Activated B cell treated with CpG ODN at 0.5 μM for 24 hours (primary cell): ENCODE data around the gene CRBN. TPM values are rescaled to one million over a fixed set of nuclear protein-coding genes. Genes with fewer than 3 reads are reported as not detected.

Experiments used
- ATAC-seq: fragments of 200-7000 bp; cut with Tn5 transposase; one replicate; pipeline ENCODE4 v1.10.0; 2021; ENCODE audit warnings: low read depth, mild to moderate bottlenecking, moderate library complexity
- CTCF ChIA-PET: fragments of 350-600 bp; sonication (Branson Sonifier 250); formaldehyde crosslinking; loops from one replicate; lab custom pipeline; 2021; ENCODE audit warnings: antibody characterized with exemption; lab: Charles Lee
- POLR2A ChIA-PET: fragments of 350-600 bp; sonication (Branson Sonifier 250); formaldehyde crosslinking; loops from one replicate; lab custom pipeline; 2021; ENCODE audit warnings: antibody characterized with exemption; lab: Charles Lee
- DNase-seq: peaks from one replicate; pipeline ENCODE4 v3.0.0; 2022
- H3K27ac Mint-ChIP-seq: one replicate; pipeline ENCODE4 v1.8.0; 2020; ENCODE audit warnings: mixed read lengths
- H3K27me3 Mint-ChIP-seq: one replicate; pipeline ENCODE4 v1.8.0; 2021; ENCODE audit warnings: mixed read lengths
- H3K36me3 Mint-ChIP-seq: one replicate; pipeline ENCODE4 v1.8.0; 2021; ENCODE audit warnings: low read depth, mixed read lengths
- H3K4me1 Mint-ChIP-seq: one replicate; pipeline ENCODE4 v1.8.0; 2021; ENCODE audit warnings: mixed read lengths
- H3K4me3 Mint-ChIP-seq: one replicate; pipeline ENCODE4 v1.8.0; 2020; ENCODE audit warnings: mild to moderate bottlenecking, mixed read lengths
- H3K9me3 Mint-ChIP-seq: one replicate; pipeline ENCODE4 v1.8.0; 2020; ENCODE audit warnings: mixed read lengths
- intact Hi-C: fragments of 100-400 bp; cut with micrococcal nuclease; formaldehyde crosslinking; loops from one replicate; pipeline ENCODE4 v1.15.1; 2024
- total RNA-seq: library from RNA; stranded (reverse); gene quantifications from 2 replicates; pipeline ENCODE4 v1.2.3, GENCODE V29; 2022
- TF ChIP-seq, protein P1 (sequence below): fragments of 200-600 bp; IDR thresholded peaks from one replicate; pipeline ENCODE4 v1.8.0; 2022; ENCODE audit warnings: antibody characterized with exemption, mild to moderate bottlenecking

Gene CRBN
- total RNA-seq, 1 donor from 2014 or later: 58.2 TPM

- Mint-ChIP-seq H3K27ac (no peak overlapping the region), H3K27me3 (peaks cover 8% of the 10 kb centered on the region), H3K36me3 (no peaks in the 10 kb centered on the region), H3K4me3 (no peak overlapping the region), H3K4me1 (no peaks in the 10 kb centered on the region), H3K9me3 (no peaks in the 10 kb centered on the region)
- DNase-seq (no peak), ATAC-seq (no peak)
- TF ChIP-seq, protein P1, sequence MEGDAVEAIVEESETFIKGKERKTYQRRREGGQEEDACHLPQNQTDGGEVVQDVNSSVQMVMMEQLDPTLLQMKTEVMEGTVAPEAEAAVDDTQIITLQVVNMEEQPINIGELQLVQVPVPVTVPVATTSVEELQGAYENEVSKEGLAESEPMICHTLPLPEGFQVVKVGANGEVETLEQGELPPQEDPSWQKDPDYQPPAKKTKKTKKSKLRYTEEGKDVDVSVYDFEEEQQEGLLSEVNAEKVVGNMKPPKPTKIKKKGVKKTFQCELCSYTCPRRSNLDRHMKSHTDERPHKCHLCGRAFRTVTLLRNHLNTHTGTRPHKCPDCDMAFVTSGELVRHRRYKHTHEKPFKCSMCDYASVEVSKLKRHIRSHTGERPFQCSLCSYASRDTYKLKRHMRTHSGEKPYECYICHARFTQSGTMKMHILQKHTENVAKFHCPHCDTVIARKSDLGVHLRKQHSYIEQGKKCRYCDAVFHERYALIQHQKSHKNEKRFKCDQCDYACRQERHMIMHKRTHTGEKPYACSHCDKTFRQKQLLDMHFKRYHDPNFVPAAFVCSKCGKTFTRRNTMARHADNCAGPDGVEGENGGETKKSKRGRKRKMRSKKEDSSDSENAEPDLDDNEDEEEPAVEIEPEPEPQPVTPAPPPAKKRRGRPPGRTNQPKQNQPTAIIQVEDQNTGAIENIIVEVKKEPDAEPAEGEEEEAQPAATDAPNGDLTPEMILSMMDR: no peak
- POLR2A ChIA-PET: no interaction called here
- CTCF ChIA-PET: interaction anchor here (1.2 kb wide), 1 partner anchor 9 kb away, joined by 6 read pairs; no protein-coding TSS in a partner anchor
- intact Hi-C loops: no loop called here
Measured at GRCh38 chr3:3209714-3210113, 30.2 kb upstream of the CRBN start.

DNA sequence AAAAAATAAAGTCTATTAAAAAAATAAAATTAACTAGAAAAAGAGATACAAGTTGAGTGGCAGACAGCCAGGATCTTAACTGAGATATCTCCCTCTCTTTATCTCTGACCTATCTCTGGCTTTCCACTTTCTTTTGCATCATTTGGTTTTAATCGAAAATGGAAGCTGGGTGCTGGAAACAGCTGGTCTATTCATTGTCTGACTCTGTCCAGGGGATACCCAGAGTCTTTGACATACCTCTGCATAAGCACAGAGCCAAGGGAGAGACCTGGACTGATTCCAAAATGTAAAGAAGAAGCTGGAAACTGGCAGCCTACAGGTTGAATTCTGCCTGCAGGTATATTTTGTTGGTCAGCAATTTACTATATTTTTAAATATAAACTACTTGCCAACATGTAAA is 29.6 kb upstream of the CRBN start:
- Mint-ChIP-seq H3K27me3 (peaks cover 13% of the 10 kb centered on the region), H3K4me3 (no peak overlapping the region), H3K9me3 (no peaks in the 10 kb centered on the region), H3K27ac (no peak overlapping the region), H3K4me1 (no peaks in the 10 kb centered on the region), H3K36me3 (no peaks in the 10 kb centered on the region)
- no peak for DNase-seq
- CTCF ChIA-PET: interaction anchor here (1.2 kb wide), 1 partner anchor 8 kb away, joined by 6 read pairs; no protein-coding TSS in a partner anchor
- POLR2A ChIA-PET: no interaction called here
- no peak for ATAC-seq
- TF ChIP-seq, protein P1: no peak
- intact Hi-C loops: no loop called here

- peaks cover 9% of the 10 kb centered on the region for H3K4me1 Mint-ChIP-seq
- ATAC-seq: no peak
Measured at GRCh38 chr3:3201611-3202010, 22.1 kb upstream of the CRBN start.

DNA sequence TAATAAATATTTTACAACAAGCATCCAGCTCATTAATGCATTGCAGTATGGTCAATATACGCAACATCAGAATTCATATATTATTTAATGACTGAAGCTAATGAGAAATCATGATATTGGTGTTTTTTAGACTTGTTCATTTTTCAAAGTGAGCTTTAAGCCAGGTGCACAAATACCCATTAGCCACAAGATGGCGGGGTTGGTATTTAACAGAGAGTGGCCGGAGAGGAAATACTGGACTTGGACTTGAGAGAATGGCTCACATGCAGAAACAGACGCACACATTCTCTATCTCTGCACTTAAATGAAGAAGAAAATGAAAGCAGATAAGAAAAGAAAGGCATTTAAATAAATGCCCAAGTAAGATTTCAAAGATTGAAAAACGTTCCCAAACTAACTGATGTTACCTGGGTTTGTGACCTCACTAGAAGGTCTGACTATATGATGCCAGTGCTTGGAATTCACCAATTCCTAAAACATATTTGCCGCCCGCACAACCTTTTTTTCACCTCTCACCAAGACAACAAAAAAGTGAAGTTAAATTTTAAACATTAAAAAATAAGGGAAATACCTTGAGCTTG is 21.2 kb upstream of the CRBN start:
- no peak for DNase-seq
- H3K36me3 Mint-ChIP-seq: no peaks in the 10 kb centered on the region
- ChIA-PET POLR2A (interaction anchor here (0.6 to 0.8 kb wide), 2 partner anchors 1071 to 1263 kb away, joined by 3 read pairs; no protein-coding TSS in a partner anchor), CTCF (interaction anchor here (0.6 to 9.4 kb wide), 20 partner anchors 8 to 1267 kb away, joined by 3 to 222 read pairs (median 4); partner anchors contain the start of genes CRBN and SUMF1)
- no peak overlapping the region for H3K4me3 Mint-ChIP-seq
- H3K27ac Mint-ChIP-seq: no peak overlapping the region
- peaks cover 8% of the 10 kb centered on the region for H3K27me3 Mint-ChIP-seq
- TF ChIP-seq, protein P1: peak; percentile 71
- intact Hi-C loops: loop anchor here (1.0 kb wide), 3 partner anchors 798 to 1090 kb away; no protein-coding TSS in a partner anchor
- H3K4me1 Mint-ChIP-seq: peaks cover 9% of the 10 kb centered on the region
- peak; percentile 67 for ATAC-seq
- H3K9me3 Mint-ChIP-seq: no peaks in the 10 kb centered on the region

More at GRCh38 chr3:3201611-3202010, 22.1 kb upstream of the CRBN start:
- H3K27ac Mint-ChIP-seq: no peak overlapping the region
- no peak for DNase-seq
- TF ChIP-seq, protein P1: no peak
- peak overlapping the region; percentile 5 for H3K4me3 Mint-ChIP-seq
- intact Hi-C loops: no loop called here
- H3K27me3 Mint-ChIP-seq: peaks cover 8% of the 10 kb centered on the region
- no peaks in the 10 kb centered on the region for H3K9me3 Mint-ChIP-seq
- H3K36me3 Mint-ChIP-seq: no peaks in the 10 kb centered on the region
- ChIA-PET CTCF (interaction anchor here (0.6 to 9.4 kb wide), 8 partner anchors 8 to 1116 kb away, joined by 3 to 222 read pairs (median 14); no protein-coding TSS in a partner anchor), POLR2A (no interaction called here)

DNA sequence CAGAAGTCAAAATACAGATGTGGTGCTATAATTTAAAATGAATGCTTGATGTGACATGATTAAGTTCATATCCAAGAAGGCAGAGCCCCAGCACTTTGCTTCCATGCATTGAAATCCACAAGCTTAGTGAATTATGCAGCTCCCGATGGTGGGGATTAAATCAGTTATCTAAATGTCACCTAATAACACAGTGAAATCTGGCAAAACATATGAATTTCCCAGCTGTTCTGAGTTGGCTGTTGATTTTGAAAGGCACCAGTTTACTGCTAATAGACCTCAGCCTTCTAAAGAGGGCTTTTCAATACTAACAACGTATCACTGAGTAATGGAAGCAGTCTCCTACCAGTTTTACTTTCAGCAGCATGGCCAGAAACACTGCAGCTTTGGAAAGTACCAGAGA is 19.8 kb upstream of the CRBN start:
- Mint-ChIP-seq H3K27ac (no peak overlapping the region), H3K4me1 (peaks cover 9% of the 10 kb centered on the region), H3K4me3 (no peak overlapping the region), H3K36me3 (no peaks in the 10 kb centered on the region), H3K9me3 (no peaks in the 10 kb centered on the region), H3K27me3 (peaks cover 9% of the 10 kb centered on the region)
- CTCF ChIA-PET: interaction anchor here (0.7 to 9.4 kb wide), 6 partner anchors 9 to 1097 kb away, joined by 3 to 222 read pairs (median 14); no protein-coding TSS in a partner anchor
- DNase-seq (no peak), ATAC-seq (no peak)
- TF ChIP-seq, protein P1: no peak
- intact Hi-C loops: no loop called here
- POLR2A ChIA-PET: no interaction called here
